Right atrium auricular region (tissue), 2 donors: ENCODE data around the gene MED12L. TPM values are rescaled to one million over a fixed set of nuclear protein-coding genes. Genes with fewer than 3 reads are reported as not detected.

Experiments used
- DNase-seq: peaks from one replicate; pipeline ENCODE4 v3.0.0-alpha.2; 2019; ENCODE audit warnings: low spot score
- H3K27ac ChIP-seq, 2 donors: fragments of 200-600 bp; sonication (generic); 1 replicate in 1 of 2; 2 replicates in 1 of 2; pipeline ENCODE4 v1.5.1; 2016 to 2019
- H3K27me3 ChIP-seq, 2 donors: fragments of 200-600 bp; sonication (generic); one replicate each; pipeline versions ENCODE4 v1.5.1 to v1.6.0; 2017 to 2019
- H3K36me3 ChIP-seq: fragments of 200-600 bp; sonication (generic); one replicate; pipeline ENCODE4 v1.5.1; 2016
- H3K4me1 ChIP-seq, 2 donors: fragments of 200-600 bp; sonication (generic); one replicate each; pipeline versions ENCODE4 v1.5.1 to v1.6.0; 2017 to 2019
- H3K4me3 ChIP-seq, 2 donors: fragments of 200-600 bp; sonication (generic); 1 replicate in 1 of 2; 2 replicates in 1 of 2; pipeline ENCODE4 v1.5.1; 2017 to 2019; ENCODE audit warnings: mild to moderate bottlenecking in 1 of 2, moderate library complexity in 1 of 2
- H3K9me3 ChIP-seq, 2 donors: fragments of 200-600 bp; sonication (generic); one replicate each; pipeline ENCODE4 v1.5.1; 2019
- total RNA-seq, 2 donors: library from RNA; depleted of rRNA; stranded (reverse); fragments of >200 nt; gene quantifications; one replicate each; pipeline ENCODE4 v1.1.0, GENCODE V29; 2016
- TF ChIP-seq, protein P1 (sequence below), 2 donors: fragments of 200-600 bp; sonication (generic); IDR thresholded peaks; one replicate each; pipeline ENCODE4 v1.5.1; 2019; ENCODE audit warnings: antibody characterized with exemption in 2 of 2

The MED12L gene
- total RNA-seq, 2 donors from 2014 or later = 0.07 to 0.35 TPM

DNA sequence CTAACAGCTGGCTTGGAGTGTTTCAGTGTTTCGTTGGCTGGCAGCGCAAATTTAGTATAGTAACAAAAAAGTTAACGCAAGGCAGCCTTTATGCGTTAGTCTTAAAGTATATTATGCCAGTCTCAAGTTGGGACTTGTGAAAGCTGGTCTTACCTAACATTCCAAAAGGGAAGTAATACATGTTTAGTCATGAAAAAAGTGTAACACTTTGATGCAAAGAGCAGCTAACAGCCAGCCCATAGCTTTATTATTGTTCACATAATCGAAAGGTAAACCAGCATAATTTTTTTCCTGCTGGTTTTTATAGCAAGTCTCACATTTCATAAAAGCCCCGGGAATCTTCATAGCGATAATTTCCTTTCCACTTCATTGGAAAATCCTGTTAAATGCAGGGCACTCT is 233.5 kb downstream of the MED12L start:
- H3K27ac ChIP-seq = no peak overlapping the region
- TF ChIP-seq, protein P1, sequence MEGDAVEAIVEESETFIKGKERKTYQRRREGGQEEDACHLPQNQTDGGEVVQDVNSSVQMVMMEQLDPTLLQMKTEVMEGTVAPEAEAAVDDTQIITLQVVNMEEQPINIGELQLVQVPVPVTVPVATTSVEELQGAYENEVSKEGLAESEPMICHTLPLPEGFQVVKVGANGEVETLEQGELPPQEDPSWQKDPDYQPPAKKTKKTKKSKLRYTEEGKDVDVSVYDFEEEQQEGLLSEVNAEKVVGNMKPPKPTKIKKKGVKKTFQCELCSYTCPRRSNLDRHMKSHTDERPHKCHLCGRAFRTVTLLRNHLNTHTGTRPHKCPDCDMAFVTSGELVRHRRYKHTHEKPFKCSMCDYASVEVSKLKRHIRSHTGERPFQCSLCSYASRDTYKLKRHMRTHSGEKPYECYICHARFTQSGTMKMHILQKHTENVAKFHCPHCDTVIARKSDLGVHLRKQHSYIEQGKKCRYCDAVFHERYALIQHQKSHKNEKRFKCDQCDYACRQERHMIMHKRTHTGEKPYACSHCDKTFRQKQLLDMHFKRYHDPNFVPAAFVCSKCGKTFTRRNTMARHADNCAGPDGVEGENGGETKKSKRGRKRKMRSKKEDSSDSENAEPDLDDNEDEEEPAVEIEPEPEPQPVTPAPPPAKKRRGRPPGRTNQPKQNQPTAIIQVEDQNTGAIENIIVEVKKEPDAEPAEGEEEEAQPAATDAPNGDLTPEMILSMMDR (IDR thresholded peaks at IDR 0.05) = no peak
- no peaks in the 10 kb centered on the region for H3K4me1 ChIP-seq
- DNase-seq = no peak
- no peaks in the 10 kb centered on the region for H3K27me3 ChIP-seq
- no peaks in the 10 kb centered on the region for H3K36me3 ChIP-seq
- no peak overlapping the region for H3K4me3 ChIP-seq
- H3K9me3 ChIP-seq = no peaks in the 10 kb centered on the region

DNA sequence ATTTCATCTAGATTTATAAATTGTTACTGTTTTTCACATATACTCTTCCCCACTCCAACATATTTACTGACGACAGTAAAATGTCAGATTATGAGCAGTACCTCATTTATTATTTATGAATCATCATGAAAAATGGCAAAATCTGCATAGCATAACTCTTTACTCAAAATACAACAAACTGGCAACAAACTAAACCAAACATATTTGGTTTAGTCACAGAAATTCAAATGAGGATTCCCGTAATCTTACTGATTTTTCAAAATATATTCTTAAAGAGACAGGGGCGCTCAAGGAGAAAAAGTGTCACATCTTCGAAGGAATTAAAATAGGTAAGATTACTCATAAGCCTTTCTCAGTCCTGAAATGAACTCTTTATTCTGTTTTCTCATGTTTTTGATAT is 234.2 kb downstream of the MED12L start:
- no peaks in the 10 kb centered on the region for H3K27me3 ChIP-seq
- TF ChIP-seq, protein P1 (IDR thresholded peaks at IDR 0.05) = no peak
- H3K4me3 ChIP-seq = no peak overlapping the region
- DNase-seq = no peak
- no peaks in the 10 kb centered on the region for H3K9me3 ChIP-seq
- H3K36me3 ChIP-seq = no peaks in the 10 kb centered on the region
- no peak overlapping the region for H3K27ac ChIP-seq
- no peaks in the 10 kb centered on the region for H3K4me1 ChIP-seq

DNA sequence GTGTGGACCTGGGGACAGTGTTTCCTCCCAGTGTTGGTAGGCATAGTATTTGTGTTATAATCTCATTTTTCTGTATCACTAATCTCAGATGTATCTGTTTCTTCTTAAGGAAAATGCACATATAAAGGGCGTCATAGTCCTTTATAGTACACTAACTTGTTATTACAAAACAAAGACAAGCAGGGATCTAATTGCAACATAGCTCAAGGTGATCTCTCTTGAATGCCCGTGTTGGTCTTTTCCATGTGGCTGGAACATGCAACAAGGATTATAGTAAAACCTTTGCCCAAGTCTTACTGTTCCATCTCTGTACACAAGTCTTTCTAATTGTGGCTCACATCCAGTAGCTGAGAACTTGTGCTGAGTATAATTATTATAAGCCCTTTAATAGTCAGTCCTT is 234.7 kb downstream of the MED12L start:
- TF ChIP-seq, protein P1 (IDR thresholded peaks at IDR 0.05) = no peak
- H3K4me1 ChIP-seq = no peaks in the 10 kb centered on the region
- no peak overlapping the region for H3K4me3 ChIP-seq
- no peak overlapping the region for H3K27ac ChIP-seq
- H3K36me3 ChIP-seq = no peaks in the 10 kb centered on the region
- H3K9me3 ChIP-seq = no peaks in the 10 kb centered on the region
- DNase-seq = no peak
- no peaks in the 10 kb centered on the region for H3K27me3 ChIP-seq

DNA sequence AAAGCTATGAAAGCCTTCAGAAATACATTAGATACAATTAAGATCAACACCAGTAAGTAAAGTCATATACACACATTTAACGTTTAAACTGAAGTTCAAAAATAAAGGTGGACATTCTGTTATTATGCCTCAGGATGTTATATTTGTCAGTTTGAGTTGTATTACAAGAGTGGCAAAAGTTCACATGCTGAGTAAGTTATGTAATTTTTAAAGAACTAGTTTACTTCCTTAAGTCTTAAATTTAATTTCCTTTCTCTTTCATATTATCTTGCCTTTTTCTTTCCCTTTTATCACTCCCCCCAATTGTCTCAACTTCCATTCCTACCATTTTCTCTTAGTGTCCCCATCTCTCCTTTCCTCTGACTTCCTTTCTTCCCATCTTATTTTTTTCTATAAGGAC is 236.1 kb downstream of the MED12L start:
- TF ChIP-seq, protein P1 (IDR thresholded peaks at IDR 0.05) = no peak
- Histone ChIP-seq H3K27ac (no peak overlapping the region), H3K4me3 (no peak overlapping the region), H3K4me1 (no peaks in the 10 kb centered on the region), H3K36me3 (no peaks in the 10 kb centered on the region), H3K27me3 (no peaks in the 10 kb centered on the region), H3K9me3 (no peaks in the 10 kb centered on the region)
- no peak for DNase-seq

DNA sequence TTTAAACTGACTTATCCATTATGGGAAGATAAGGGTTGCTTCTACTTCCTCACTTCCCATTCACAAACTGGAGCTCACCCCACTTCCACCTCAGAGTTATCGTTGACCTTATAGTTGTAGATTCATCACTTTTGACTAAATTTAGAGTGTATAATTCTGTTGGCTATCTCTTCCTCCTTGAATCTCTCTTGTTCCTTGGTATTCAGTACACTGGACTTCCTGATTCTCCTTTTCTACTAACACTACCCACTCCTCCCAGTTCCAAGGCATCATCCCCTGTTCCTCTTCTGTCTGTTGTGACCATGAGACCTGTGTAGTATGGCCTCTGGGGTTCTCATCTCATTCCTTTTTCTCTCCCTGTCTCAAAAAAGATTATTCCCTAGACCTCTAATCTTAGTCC is 237.0 kb downstream of the MED12L start:
- no peaks in the 10 kb centered on the region for H3K4me1 ChIP-seq
- no peak for DNase-seq
- H3K27ac ChIP-seq = no peak overlapping the region
- H3K27me3 ChIP-seq = no peaks in the 10 kb centered on the region
- H3K9me3 ChIP-seq = no peaks in the 10 kb centered on the region
- no peak overlapping the region for H3K4me3 ChIP-seq
- no peaks in the 10 kb centered on the region for H3K36me3 ChIP-seq
- TF ChIP-seq, protein P1 (IDR thresholded peaks at IDR 0.05) = no peak

DNA sequence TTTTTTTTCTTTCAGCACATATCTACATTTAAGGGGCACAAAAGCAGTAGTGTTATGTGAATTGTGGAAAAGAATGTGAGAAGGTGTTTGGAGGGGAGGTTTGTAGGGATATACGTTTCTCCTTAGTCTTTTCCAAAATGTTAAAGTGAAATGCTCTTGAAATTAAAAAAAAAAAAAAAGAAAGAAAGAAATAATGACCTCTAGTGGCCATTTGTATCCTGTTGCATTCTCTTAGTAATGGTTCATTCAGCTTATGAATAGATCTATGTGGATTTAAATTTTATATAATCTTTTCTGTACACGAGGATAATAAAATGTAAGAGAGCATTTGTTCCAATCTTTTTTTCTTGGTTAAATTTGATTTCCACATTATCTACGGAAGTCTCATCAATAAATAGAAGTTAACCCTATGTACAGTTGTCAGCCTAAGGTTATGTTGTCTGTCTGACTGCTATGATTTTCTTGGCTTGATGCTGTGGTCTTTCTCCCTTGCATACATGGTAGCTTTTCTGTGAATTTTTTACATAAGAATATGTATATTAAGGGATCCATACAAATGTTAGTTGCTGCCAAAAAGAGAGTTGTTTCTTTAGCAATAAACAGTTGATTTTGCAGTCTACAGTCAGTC is 242.2 kb downstream of the MED12L start:
- Histone ChIP-seq H3K27ac (no peak overlapping the region), H3K36me3 (no peaks in the 10 kb centered on the region), H3K4me3 (no peak overlapping the region), H3K9me3 (no peaks in the 10 kb centered on the region), H3K4me1 (no peaks in the 10 kb centered on the region), H3K27me3 (no peaks in the 10 kb centered on the region)
- no peak for DNase-seq
- TF ChIP-seq, protein P1 (IDR thresholded peaks at IDR 0.05) = peak; percentile 51 to 70
